ENCODE data around the gene TAF12.

Gene TAF12

DNA sequence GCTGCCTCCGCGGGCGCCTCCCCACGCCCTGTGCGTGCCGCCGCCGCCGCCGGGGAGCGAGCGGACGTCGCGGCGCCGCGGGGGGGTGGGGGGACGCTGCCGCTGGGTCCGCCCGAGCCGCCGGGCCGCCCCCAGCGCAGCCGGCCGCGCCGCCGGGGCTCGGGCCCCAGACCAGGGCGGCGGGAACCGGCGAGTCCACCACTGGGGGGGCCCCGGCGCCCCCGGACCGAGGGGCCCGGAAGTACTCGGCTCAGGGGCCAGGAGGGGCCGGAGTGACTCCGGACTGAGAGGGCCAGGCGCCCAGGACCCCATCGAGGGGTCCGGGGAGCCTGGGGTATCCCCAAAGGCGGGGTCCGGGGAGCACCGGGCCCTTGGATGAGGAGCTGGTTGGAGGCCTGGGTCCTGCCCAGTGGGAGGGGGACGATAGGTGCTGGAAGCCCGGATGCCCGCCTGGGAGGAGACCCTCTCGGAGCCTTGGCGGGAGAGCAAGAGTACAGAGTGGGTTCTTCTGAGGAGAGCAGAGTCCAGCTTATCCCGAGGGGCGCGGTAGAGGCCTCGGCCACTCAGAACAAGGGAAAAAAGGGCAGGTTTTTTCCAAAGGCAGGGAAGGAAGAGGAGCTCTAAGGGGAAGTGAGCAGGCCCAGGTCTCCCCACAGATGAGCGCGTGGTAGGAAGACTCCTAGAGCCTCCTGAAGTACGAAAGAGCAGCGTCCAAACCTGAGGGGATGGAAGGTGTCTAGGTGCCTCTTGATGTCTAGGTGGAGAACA is 26.3 kb upstream of the TAF12 start:
- H3K4me2 ChIP-seq (ENCODE audit: insufficient read depth, low read length): peak overlapping the region; percentile 74
- peaks cover 37% of the 10 kb centered on the region for H3K79me2 ChIP-seq (ENCODE audit: insufficient read depth, low read length)
- H3K9ac ChIP-seq (ENCODE audit: low read depth, low read length): peak overlapping the region; percentile 100
- H3K27me3 ChIP-seq (ENCODE audit: insufficient read depth, low read length, poor library complexity): no peaks in the 10 kb centered on the region
- peaks cover 32% of the 10 kb centered on the region for H3K4me1 ChIP-seq (ENCODE audit: insufficient read depth, low read length)
- peak overlapping the region; percentile 100 for H3K27ac ChIP-seq (ENCODE audit: low read length)
- H3K36me3 ChIP-seq (ENCODE audit: insufficient read depth, low read length): no peaks in the 10 kb centered on the region; the same call in 1 of the 2 replicates
- peak overlapping the region; percentile 67 to 100 for H3K4me3 ChIP-seq (ENCODE audit: low read depth in 1 of 2, low read length in 2 of 2)
- peak overlapping the region; percentile 71 for H2AFZ ChIP-seq (ENCODE audit: low read depth, low read length)
- DNase-seq (peak; percentile 64), ATAC-seq (ENCODE audit: insufficient read depth, low read depth) (peak; percentile 51)
- H4K20me1 ChIP-seq (ENCODE audit: insufficient read depth, low read length): no peaks in the 10 kb centered on the region
- H3K9me3 ChIP-seq (ENCODE audit: insufficient read depth, low read length, severe bottlenecking): no peaks in the 10 kb centered on the region
- no peak for TF ChIP-seq EZH2 (IDR thresholded peaks at IDR 0.05; ENCODE audit: borderline replicate concordance, low read depth, low read length, severe bottlenecking)
- TF ChIP-seq, protein P1, sequence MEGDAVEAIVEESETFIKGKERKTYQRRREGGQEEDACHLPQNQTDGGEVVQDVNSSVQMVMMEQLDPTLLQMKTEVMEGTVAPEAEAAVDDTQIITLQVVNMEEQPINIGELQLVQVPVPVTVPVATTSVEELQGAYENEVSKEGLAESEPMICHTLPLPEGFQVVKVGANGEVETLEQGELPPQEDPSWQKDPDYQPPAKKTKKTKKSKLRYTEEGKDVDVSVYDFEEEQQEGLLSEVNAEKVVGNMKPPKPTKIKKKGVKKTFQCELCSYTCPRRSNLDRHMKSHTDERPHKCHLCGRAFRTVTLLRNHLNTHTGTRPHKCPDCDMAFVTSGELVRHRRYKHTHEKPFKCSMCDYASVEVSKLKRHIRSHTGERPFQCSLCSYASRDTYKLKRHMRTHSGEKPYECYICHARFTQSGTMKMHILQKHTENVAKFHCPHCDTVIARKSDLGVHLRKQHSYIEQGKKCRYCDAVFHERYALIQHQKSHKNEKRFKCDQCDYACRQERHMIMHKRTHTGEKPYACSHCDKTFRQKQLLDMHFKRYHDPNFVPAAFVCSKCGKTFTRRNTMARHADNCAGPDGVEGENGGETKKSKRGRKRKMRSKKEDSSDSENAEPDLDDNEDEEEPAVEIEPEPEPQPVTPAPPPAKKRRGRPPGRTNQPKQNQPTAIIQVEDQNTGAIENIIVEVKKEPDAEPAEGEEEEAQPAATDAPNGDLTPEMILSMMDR (IDR thresholded peaks at IDR 0.05; ENCODE audit: borderline replicate concordance, extremely low read depth, low read length, poor library complexity, severe bottlenecking): no peak

DNA sequence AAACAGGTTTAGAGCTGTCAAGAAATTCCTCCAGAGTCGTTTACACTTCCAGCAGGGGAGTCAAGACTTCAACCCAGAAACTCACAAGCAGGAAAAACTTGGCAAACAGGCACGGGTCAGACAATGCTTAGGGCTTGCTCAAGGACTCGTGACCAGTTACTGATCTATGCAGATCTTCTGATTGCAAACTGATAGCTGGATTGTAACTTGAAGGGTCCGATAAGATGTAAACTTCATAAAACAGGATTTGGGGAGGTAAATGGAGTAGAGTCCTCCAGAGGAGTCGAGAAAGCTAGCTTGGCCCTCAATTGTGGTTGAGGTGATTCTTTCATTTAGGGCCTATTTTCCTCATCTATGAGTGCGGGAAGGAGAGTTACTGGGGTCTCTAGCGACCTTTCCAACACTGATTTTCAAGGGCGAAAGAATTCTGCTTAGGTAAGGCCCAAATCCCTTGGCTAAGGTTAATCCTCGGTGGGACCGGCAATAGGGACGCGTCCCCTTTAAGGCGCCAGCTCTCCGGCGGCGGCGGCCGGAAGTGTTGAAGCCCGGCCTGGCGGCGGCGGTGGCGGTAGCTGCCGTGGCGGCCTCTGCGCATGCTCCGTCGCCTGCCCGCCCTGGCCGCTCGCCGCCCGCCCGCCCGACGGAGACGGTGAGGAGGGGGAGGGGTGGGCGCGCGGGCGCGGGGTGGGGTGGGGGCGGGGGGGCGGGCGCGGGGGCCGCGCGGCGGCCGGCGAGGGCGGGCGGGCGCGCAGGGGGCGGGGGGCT is 25.5 kb upstream of the TAF12 start, which contains the start of gene GMEB1:
GMEB1 (plus strand) TSS at position 594 of the 765 bp plus-strand sequence. CDS start 14,829 bp downstream, outside the sequence.
- peak; percentile 70 for ATAC-seq (ENCODE audit: insufficient read depth, low read depth)
- Histone ChIP-seq H3K27ac (ENCODE audit: low read length) (peak within 1 kb of the TSS; percentile 100), H3K79me2 (ENCODE audit: insufficient read depth, low read length) (peaks cover 33% of the 10 kb centered on the region), H3K4me1 (ENCODE audit: insufficient read depth, low read length) (peaks cover 32% of the 10 kb centered on the region), H3K4me2 (ENCODE audit: insufficient read depth, low read length) (peak within 1 kb of the TSS; percentile 74), H3K27me3 (ENCODE audit: insufficient read depth, low read length, poor library complexity) (no peaks in the 10 kb centered on the region), H3K36me3 (ENCODE audit: insufficient read depth, low read length) (no peaks in the 10 kb centered on the region; the same call in 1 of the 2 replicates), H3K9ac (ENCODE audit: low read depth, low read length) (peak within 1 kb of the TSS; percentile 100), H3K4me3 (ENCODE audit: low read depth in 1 of 2, low read length in 2 of 2) (peak within 1 kb of the TSS; percentile 67 to 100), H4K20me1 (ENCODE audit: insufficient read depth, low read length) (no peaks in the 10 kb centered on the region), H2AFZ (ENCODE audit: low read depth, low read length) (peak within 1 kb of the TSS; percentile 85), H3K9me3 (ENCODE audit: insufficient read depth, low read length, severe bottlenecking) (no peaks in the 10 kb centered on the region)
- TF ChIP-seq, protein P1 (IDR thresholded peaks at IDR 0.05; ENCODE audit: borderline replicate concordance, extremely low read depth, low read length, poor library complexity, severe bottlenecking): no peak
- no peak for TF ChIP-seq EZH2 (IDR thresholded peaks at IDR 0.05; ENCODE audit: borderline replicate concordance, low read depth, low read length, severe bottlenecking)
- peak; percentile 87 for DNase-seq

DNA sequence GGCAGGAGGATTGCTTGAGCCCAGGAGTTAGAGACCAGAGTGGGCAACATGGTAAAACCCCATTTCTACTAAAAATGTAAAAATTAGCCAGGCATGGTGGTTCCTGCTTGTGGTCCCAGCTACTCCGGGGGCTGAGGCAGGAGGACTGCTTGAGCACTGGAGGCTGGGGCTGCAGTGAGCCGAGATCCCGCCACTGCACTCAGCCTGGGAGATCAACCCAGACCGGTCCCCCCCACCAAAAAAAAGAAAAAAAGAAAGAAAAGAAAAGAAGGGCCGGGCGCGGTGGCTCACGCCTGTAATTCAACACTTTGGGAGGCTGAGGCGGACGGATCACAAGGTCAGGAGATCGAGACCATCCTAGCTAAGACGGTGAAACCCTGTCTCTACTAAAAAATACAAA is 23.9 kb upstream of the TAF12 start:
- Histone ChIP-seq H4K20me1 (ENCODE audit: insufficient read depth, low read length) (no peaks in the 10 kb centered on the region), H3K4me2 (ENCODE audit: insufficient read depth, low read length) (no peak overlapping the region), H3K9me3 (ENCODE audit: insufficient read depth, low read length, severe bottlenecking) (no peaks in the 10 kb centered on the region), H3K4me3 (ENCODE audit: low read depth in 1 of 2, low read length in 2 of 2) (no peak overlapping the region), H3K36me3 (ENCODE audit: insufficient read depth, low read length) (no peaks in the 10 kb centered on the region; the same call in 1 of the 2 replicates), H3K9ac (ENCODE audit: low read depth, low read length) (no peak overlapping the region), H3K27ac (ENCODE audit: low read length) (no peak overlapping the region), H3K4me1 (ENCODE audit: insufficient read depth, low read length) (peaks cover 32% of the 10 kb centered on the region), H2AFZ (ENCODE audit: low read depth, low read length) (no peak overlapping the region), H3K79me2 (ENCODE audit: insufficient read depth, low read length) (peaks cover 32% of the 10 kb centered on the region), H3K27me3 (ENCODE audit: insufficient read depth, low read length, poor library complexity) (no peaks in the 10 kb centered on the region)
- DNase-seq: no peak
- ATAC-seq (ENCODE audit: insufficient read depth, low read depth): no peak
- TF ChIP-seq, protein P1 (IDR thresholded peaks at IDR 0.05; ENCODE audit: borderline replicate concordance, extremely low read depth, low read length, poor library complexity, severe bottlenecking): no peak
- TF ChIP-seq EZH2 (IDR thresholded peaks at IDR 0.05; ENCODE audit: borderline replicate concordance, low read depth, low read length, severe bottlenecking): no peak

Measured in DND-41 (cell line).